Stimulated activated CD4-positive, alpha-beta T cell treated with anti-CD3 and anti-CD28 coated beads, TNF-alpha, amount 100 ng/mL, for 1 hour (primary cell): Measurements from ENCODE around the gene RNF14.
"Not testable (repeated sequence)": the region's sequence is repeated elsewhere in the genome, so short reads cannot be mapped to it uniquely, and the experiment has no call there.

Experiments used
- DNase-seq, 3 donors: peaks; one replicate each; pipeline ENCODE4 v3.0.0-alpha.2; 2020; ENCODE audit warnings: low read depth in 3 of 3, low spot score in 1 of 3

Gene RNF14

DNA sequence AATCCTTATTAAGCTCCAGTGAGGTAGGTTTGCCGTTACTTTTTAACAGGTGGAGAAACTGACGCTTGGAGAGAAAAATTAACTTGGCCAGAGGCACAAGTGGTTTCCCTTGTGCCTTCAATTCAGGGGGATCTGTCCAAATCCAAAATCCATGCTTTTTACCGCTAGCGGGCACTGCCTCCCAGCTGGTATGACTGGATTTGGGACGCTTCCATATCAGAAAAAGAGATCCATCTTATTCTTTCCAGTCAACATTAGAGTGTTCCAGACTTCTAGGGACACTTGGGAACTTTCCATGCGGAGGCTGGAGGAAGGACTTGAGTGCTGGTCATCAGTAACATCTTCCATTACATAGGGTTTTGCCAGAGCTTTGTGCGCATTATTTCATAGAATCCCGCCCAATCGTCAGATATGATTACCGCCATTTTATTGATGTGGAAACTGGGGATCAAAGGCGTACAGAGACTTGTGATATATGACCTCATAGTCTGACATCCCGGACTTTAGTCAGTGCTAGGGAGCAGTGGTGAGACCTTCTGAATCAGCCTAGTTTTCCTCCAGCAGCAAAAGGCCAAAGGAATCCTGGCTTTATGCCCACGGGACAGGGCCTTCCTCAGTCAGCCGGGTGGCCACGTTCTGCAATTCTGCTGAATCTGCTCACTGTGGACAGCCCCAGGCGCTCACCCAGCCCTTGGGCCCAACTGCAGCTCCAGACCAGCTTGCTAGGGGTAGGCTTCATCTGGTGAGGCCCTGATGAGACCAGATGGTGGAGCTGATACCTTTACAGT is 45.0 kb downstream of the RNF14 start:
- no peak for DNase-seq

GRCh38 chr5:142014911-142015584 is 46.1 kb downstream of the RNF14 start:
- DNase-seq, result no peak

DNA sequence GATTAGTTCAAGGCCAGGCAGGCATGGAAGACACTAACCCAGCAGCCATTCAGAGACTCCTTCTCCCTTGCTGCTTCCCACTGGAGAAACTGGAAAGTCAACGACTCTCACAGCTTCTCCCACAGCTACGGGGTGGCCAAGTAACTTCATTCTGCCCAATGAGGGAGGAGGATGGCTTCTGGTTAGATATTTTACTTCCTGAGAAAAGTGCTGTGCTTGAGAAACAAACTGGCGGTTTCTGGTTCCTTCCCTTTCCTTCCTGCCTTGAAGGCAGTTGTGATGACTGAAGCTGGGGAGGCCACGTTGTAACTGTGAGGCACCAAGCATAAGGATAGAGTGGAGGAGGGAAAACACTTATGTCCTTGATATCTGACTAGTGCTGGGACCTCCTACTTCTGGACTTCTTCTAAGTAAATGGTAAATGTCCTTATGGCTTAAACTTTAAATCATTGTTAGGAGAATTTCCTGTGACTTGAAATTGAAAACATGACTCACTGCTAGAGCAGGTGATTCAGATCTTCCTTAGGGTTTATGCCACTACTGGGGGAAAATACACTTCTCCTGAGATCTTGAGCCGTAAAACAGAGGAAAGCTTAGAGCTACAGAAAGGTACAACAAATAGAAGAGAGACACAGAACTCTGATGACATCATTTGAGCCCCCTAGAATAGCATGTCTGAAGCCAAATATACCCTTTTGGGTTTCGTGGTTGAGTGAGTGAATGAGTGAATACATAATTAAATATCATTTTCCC is 47.1 kb downstream of the RNF14 start:
- DNase-seq, result no peak

DNA sequence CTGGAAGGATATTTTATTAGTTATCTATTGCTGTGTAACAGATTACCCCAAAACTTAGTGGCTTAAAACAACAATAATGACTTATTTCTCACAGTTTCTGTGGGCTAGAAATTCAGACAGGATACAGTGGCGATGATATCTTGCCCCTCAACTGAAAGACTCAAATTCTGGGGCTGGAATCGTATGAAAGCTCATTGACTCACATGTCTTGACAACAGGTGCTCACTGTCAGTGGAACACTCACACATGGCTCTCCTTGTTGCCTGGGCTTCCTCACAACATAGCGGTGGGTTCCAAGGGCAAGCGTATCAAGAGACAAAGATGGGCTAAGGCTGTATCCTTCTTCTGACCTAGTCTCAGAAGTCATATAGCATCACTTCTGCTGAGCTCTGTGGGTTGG is 47.7 kb downstream of the RNF14 start:
- DNase-seq, result no peak

DNA sequence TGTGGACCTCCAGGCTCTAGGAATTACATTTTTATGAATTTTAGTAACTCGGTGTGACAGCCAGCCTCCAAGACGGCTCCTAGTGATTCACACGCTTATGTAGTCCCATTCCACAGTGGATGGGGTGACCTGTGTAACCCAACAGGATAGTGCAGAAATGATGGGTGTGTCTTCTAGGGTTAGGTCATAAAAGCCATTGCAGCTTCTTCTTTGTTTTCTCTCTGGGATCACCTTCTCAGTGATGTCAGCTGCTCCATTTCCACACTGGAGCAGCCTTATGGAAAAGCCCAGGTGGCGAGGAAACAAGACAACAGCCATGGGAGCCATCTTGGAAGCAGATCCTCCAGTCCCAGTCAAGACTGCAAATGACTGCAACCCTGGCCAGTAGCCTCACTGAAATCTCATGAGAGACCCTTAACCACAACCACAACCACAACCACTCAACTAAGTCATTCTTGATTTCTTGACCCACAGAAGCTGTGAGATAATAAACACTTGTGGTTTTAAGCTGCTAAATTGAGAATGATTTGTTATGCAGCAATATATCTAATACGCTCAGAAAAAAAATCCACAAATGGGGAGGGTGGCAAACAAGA is 49.0 kb downstream of the RNF14 start:
- DNase-seq, result no peak

GRCh38 chr5:142020122-142020659 is 51.3 kb downstream of the RNF14 start:
- DNase-seq, result no peak

- no peak for DNase-seq
These were observed 54.9 kb downstream of the RNF14 start for GRCh38 chr5:142023836-142024235.

- DNase-seq, result peak; percentile 52 to 67 (median 63)
These were observed 55.9 kb downstream of the RNF14 start for GRCh38 chr5:142024771-142025304.

GRCh38 chr5:142025637-142026036 is 56.7 kb downstream of the RNF14 start:
- DNase-seq, result no peak

DNA sequence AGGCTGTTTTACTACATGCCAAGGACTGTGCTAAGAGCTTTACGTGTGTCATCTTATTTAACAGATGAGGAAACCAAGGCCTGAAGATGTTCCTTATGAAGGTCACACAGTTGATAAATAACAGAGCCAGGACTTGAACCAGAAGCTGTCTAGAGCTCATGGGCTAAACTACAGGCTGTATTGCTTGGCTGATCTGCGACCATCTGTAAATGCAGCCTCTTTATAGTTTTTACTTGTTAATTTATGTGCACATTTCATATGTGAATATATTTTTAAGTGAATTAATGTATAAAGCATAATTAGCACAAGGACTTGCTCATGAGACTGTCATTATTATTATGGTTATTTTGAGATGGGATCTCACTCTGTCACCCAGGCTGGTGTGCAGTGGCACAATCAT is 63.2 kb downstream of the RNF14 start:
- no peak for DNase-seq

- no peak for DNase-seq
These were observed 64.1 kb downstream of the RNF14 start for GRCh38 chr5:142032747-142033631.

DNA sequence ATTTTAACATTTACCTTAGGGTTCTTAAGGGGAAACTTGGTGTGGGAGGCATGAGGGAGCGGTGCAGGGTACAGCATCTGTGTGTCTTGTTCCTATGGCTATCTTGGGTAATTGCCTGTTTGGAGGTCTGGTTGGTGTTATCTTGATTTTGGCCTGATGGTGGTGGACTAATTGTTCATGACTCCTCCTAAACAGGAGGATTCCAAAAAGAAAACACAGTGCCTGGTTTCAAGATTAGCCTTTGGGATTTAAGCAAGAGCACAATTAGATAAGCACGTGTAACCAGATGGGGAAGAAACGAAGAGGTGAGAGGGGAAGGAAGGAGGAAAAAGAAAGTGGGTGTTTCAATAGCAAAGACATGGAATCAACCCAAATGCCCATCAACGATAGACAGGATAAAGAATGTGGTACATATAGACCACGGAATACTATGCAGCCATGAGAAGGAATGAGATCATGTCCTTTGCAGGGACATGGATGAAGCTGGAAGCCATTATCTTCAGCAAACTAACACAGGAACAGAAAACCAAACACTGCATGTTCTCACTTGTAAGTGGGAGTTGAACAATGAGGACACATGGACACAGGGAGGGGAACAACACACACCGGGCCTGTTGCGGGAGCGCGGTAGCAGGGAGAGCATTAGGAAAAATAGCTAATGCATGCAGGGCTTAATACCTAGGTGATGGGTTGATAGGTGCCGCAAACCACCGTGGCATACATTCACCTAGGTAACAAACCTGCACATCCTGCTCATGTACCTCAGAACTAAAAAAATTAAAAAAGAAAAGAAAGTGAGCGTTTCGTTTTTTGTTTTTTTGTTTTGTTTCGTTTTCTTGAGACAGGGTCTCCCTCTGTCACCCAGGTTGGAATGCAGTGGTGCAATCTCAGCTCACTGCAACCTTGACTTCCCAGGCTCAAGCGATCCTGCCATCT is 65.0 kb downstream of the RNF14 start:
- DNase-seq, result not testable (repeated sequence)

DNA sequence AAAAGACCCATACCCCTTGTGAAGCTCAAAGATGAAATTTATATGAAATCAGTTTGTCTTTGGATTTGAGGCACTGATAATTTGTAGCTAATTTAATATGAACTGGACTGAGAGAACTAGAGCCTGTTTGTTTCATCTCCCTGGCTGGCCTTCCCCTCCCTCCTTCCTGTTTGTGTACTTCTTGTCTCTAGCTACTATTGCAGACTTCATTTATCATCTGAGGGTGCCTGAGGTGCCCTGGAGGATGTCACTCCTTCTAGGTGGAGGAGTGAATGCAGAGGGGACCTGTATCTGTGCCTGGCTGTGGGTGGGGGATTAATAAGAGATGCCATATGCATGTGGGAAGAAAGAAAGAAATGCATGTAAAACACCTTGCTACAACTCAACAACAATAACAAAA is 66.1 kb downstream of the RNF14 start:
- no peak for DNase-seq

- DNase-seq, result no peak
These were observed 68.0 kb downstream of the RNF14 start for GRCh38 chr5:142036918-142037317.

DNA sequence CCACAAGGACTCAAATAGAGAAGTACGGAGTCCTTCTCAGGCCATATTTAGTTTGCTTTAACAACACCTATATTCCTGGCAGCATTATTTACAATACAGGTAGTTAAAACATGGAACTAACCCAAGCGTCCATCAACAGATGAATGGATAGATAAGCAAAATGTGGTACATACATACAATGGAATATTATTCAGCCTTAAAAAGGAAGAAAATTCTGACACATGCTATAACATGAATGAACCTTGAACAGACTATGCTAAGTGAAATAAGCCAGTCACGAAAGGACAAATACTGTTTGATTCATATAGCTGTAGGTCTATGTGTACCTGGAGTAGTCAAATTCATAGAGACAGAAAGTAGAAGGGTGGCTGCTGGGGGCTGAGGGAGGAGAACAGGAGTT is 68.7 kb downstream of the RNF14 start:
- DNase-seq, result not testable (repeated sequence)

- no peak for DNase-seq
These were observed 69.8 kb downstream of the RNF14 start for GRCh38 chr5:142038735-142039134.
